Medulla oblongata (tissue), 1 donor: ENCODE results near the gene RASAL2.
"Not testable (repeated sequence)": the region's sequence is repeated elsewhere in the genome, so short reads cannot be mapped to it uniquely, and the experiment has no call there.

Experiments used
- DNase-seq: peaks from one replicate; pipeline ENCODE4 v3.0.0-alpha.2; 2015; ENCODE audit errors: extremely low spot score

The RASAL2 gene

DNA sequence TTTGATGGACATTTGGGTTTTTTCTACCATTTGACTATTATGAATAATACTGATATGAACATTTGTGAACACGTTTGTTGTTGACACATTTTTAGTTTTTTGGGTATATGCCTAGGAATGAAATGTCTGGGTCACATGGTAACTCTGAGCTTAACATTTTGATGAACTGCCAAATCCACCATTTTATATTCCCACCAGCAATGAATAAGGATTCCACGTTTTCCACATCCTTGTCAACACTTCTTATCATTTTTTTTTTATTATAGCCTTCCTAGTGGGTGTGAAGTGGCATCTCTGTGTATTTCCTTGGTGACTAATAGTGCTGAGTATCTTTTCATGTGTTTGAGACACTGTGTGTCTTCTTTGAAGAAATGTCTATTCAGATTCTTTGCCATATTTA lies 67.6 kb downstream of the RASAL2 start:
- no peak for DNase-seq

DNA sequence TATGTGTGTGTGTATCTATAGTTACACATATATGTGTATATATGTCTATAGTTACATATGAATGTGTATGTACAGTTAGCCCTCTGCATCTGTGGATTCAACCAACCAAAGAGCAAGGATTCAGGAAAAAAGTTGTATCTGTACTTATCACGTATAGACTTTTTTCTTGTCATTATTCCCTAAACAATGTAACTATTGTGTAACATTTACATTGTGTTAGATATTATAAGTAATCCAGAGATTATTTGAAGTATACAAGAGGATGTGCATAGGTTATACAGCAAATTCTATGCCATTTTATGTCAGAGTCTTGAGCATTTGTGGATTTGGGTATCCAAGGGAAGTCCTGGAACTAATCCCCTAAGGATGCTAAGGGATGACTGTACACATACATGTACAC lies 71.3 kb downstream of the RASAL2 start:
- DNase-seq = no peak

DNA sequence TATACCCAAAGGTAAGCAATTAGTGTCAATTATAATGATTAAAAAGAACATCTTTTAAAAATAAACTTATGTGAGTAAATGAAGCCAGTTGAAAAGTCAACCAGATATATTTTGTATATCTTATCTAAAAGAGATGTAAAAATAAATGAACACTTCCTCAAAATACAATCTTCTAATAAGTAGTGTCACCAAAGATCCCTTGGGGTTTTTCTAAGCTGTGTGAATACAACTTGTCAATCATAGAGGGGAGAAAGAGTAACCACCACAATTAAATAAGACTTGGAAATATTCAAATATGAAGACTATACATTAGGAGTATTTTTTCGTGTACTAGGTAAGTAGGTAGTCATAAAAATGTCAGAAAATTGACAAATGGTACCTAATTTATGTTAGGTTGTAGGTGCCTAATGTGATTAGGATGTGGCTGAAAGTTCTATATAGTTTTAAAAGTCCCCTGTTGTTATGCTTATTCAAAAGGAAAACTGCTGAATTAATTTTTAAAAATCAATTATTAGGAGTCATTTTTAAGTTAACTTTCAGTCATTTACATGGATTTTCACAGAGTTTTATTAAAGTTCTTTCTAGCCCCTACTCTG lies 72.6 kb downstream of the RASAL2 start:
- no peak for DNase-seq

DNA sequence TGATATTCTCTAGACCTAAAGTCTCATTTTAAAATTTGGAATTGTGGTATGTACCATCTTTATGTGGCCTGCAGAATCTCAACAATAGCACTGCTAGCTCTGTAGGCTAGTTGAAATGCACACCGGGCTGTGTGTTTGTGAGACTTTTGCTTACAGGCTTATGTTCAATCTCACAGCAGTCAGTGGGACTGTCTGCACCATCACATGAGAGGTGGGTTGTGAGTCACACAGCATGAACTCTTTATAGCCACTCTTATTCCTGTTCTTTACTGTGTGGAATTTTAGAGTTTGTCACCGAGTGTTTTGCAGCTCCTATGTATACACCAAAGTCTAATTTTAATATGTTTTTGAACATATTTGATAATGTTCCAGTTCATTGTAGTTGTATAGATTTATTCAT lies 74.6 kb downstream of the RASAL2 start:
- no peak for DNase-seq

DNA sequence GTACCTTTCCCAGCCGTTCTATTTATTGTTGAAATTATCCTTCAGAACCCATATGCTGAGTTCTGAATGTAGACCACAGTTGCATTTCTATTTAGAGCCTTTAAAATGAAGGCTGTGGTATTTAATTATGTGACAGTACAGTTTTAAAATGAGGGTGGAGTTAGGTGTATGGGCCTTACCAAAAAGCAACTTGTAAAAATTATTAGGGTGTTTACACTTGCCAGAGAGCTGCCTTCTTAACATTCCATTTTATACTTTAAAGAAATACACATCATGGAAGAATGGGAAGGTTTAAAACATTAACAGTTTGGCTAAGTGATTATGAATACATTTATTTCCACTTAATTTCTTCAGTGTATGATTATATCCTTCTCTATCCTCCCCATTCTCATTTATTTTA lies 75.7 kb downstream of the RASAL2 start:
- no peak for DNase-seq

DNA sequence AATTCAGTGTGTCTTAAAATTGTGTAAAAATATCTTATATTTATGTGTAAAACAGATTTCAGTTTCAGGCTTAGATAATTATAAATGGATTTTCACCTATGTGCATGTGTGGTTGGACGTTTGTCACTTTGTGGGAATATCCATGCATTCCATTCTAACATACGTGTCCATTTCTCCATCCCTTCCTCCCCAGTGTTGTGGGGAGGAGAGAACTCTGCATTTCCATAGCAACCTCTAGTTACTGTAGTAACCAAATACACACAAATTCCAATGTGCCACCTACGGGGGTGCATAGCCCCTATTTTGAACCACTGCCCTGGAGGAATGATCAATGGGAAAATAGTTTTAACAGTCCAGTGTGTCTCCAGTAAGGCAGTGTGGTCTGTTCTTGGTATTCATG lies 79.0 kb downstream of the RASAL2 start:
- DNase-seq = no peak

DNA sequence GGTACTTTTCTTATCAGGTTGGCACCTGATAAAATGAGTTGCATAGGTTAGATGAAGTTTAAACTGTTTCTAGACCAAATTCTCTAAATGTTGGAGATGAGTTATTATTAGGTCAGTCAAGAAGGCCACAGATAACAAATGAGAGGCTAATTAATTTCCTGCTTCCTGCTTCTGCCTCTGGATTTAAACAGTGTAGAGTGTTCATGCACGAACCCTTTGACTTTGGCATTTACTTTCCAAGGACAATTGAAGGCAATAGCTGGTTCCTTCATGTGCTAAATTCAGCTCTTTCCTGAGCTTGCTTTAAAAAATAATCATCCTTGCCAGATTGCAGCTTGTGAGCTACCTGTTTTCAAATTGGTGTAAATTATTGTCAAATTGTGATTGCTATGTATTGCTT lies 80.6 kb downstream of the RASAL2 start:
- DNase-seq = no peak

DNA sequence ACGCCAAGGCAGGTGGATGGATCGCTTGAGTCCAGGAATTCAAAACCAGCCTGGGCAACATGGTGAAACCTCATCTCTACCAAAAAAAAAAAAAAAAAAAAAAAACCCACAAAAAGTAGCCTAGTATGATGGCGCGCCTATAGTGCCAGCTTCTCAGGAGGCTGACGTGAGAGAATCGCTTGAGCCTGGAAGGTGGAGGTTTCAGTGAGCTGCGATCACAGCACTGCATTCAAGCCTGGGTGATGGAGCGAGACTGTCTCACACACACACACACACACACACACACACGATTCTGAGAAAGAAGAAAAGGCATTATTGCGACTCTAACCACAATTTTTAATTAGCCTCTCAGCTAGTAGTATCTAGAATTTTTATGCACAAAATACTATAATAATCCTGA lies 86.5 kb downstream of the RASAL2 start:
- DNase-seq = no peak

DNA sequence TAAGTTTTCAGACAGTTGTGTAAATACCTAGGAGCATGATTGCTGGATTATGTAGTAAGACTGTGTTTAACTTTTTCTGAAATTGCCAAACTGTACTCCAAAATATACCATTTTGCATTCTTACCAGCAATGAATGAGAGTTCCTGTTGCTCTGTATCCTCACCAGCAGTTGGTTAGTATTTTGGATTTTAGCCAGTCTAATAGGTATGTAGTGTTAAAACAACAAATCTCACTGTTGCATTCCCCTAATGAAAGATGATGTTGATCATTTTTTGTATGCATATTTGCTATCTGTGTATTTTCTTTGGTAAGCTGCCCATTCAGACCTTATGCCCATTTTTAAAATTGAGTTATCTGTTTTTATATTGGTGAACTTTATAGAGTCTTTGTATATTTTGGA lies 89.9 kb downstream of the RASAL2 start:
- DNase-seq = no peak

DNA sequence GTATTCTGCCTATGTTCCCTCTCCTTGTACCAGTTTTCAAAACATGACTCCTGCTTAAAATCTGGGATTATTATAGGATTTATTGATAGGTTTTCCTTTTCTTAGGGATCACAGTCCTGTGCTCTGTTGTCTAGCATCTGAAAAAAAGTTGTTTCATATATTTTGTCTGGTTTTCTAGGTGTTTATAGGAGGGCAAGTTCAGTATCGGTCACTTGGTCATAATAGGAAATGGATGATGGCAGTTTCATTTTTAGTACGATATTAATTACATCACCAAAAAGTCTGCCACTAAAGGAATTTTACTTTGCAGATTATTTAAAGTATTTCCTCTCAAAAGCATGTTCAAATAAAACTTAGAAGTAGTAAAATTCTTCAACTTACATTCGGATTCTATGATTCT lies 94.4 kb downstream of the RASAL2 start:
- DNase-seq = no peak

DNA sequence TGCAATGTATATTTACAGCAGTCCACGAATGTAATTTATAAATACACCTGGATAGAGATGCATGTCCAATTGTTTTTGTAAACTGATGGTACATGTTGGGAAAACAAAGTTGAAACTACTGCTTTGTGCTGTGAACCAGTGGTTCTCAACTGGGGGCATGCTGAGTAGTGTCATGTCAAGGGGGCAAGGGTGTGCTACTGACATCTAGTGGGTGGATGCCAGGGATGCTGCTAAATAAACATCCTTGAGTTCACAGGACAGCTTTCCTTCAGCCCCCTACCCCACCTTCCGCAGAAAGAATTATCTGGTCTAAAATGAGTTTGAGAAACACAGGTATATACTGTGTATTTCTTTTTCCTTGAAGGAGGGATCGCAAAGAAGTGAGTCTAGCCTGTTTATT lies 95.9 kb downstream of the RASAL2 start:
- peak; percentile 58 for DNase-seq

DNA sequence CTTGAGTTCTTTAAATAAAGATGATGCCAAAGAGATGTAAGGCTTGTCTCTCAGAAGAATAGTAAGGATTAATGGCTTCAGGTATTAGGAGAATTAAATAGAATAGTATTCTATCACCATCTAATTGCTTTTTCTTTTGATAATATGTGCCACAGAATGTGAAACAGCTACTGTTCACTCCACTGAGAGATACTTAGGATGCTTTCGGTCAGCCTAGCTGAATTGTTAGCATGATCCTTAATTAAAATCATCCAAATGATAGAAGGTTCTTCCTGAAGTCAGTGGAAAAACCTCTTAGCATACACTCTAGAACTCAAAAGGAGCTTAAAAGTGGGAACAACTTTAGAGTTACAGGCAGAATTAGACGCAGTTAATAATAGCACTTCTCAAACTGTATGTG lies 97.0 kb downstream of the RASAL2 start:
- no peak for DNase-seq

DNA sequence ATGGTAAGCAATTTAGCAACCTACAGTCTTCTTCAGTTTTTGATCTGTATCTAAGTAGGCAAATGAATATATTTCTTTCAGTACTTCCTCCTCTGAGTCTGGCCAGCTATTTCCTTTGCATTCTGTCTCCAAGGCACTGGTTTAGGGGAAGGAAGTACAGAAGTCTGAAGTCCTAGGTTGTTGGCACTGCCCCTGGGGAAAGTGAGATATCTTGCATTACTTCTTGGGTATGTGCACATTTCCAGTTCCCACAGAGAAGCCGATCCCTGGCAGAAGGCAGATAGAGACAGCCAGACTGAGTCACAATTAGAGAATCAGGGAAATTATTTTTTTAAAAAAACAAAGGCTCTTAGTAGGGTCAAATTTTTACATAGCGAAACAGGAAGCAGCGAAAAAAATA lies 98.8 kb downstream of the RASAL2 start:
- peak; percentile 81 for DNase-seq

DNA sequence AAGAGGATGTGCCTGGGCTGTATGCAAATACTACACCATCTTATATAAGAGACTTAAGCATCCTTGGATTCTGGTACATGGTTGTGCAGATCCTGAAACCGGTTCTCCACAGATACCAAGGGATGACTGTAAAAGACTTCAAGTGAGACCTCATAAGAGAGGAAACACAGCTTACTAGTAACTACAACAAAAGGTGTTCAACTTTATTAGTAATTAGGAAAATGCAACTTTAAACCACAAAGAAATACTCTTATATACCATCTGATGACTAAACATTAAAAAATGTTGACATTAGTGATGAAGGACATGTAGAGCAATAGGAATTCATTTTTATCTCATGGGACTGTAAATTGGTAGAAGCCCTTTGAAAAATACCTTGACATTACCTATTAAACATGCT lies 102.7 kb downstream of the RASAL2 start:
- no peak for DNase-seq

DNA sequence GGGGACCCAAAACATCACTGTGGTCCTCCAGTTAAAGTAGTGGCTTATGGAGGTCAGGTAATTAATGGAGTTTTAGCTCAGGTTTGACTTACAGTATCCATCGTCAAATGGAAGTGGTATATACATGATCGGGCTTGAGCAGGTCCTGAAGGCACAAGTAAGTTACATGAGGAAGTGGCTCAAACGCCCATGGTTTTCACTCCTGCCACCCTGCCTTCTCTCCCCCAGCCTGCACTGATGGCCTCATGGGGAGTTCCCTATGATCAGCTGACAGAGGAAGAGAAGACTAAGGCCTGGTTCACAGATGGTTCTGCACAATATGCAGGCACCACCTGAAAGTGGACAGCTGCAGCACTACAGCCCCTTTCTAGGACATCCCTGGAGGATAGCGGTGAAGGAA lies 108.2 kb downstream of the RASAL2 start:
- DNase-seq = not testable (repeated sequence)

DNA sequence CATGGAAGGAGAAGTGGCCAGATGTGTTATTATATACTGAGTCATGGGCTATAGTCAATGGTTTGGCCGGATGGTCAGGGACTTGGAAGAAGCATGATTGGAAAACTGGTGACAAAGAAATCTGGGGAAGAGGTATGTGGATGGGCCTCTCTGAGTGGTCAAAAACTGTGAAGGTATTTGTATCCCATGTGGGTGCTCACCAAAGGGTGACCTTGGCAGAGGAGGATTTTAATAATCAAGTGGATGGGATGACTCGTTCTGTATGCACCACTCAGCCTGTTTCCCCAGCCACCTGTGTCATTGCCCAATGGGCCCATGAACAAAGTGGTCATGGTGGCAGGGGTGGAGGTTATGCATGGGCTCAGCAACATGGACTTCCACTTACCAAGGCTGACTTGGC lies 108.6 kb downstream of the RASAL2 start:
- DNase-seq = not testable (repeated sequence)

DNA sequence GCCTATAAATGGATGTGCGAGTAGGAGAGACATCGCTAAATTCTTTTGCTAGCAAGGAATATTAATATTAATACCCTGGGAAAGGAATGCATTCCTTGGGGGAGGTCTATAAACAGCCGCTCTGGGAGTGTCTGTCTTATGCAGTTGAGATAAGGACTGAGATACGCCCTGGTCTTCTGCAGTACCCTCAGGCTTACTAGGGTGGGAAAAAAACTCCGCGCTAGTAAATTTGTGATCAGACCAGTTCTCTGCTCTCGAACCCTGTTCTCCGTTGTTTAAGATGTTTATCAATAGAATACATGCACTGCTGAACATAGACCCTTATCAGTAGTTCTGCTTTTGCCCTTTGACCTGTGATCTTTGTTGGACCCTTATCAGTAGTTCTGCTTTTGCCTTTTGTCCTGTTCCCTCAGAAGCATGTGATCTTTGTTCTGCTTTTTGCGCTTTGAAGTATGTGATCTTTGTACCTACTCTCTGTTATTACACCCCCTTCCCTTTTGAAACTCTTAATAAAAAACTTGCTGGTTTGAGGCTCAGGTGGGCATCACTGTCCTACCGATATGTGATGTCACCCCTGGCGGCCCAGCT lies 114.5 kb downstream of the RASAL2 start:
- DNase-seq = not testable (repeated sequence)

DNA sequence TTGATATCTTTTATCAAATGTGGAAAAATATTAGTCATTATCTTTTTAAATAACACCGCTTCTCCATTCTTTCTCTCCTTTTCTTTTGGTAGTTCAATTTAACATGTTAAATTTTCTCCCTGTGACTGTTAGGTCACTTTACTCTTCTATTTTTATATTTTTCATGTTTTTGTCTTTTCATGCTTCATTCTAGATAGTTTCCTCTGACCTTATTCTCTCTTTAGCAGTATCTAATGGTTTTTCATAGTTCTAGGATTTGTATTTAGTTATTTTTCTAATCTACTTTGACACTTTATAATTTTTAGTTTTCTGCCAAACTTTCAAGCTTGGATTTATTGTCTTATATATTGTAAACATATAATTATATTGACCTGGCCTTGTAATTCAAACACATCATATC lies 116.0 kb downstream of the RASAL2 start:
- no peak for DNase-seq

DNA sequence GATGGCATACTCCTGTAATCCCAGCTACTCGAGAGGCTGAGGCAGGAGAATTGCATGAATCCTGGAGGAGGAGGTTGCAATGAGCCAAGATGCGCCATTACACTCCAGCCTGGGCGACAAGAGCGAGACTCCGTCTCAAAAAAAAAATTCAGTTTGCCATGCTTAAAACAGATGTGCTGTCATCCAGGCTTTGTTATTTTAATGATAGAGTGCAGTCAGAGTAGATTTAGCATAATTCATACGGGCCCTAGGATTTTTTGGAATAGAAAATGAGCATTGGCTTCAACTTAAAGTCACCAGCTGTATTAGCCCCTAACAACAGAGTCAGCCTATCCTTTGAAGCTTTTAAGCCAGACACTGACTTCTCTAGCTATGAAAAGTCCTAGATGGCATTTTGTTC lies 124.6 kb downstream of the RASAL2 start:
- no peak for DNase-seq

DNA sequence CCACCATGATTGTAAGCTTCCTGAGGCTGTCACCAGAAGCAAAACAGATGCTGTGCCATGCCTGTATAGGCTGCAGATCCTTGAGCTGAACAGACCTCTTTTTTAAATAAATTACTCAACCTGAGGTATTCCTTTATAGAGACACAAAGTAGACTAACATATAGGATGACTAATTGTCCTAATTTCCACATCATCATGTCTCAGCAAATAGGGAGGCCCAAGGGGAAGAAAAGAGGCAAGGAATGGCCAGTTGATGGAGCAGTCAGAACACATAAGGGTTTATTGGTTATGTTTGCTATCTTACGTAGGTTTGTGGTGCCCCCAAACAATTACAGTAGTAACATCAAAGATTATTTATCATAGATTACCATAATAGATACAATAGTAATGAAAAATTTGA lies 126.2 kb downstream of the RASAL2 start:
- DNase-seq = no peak

DNA sequence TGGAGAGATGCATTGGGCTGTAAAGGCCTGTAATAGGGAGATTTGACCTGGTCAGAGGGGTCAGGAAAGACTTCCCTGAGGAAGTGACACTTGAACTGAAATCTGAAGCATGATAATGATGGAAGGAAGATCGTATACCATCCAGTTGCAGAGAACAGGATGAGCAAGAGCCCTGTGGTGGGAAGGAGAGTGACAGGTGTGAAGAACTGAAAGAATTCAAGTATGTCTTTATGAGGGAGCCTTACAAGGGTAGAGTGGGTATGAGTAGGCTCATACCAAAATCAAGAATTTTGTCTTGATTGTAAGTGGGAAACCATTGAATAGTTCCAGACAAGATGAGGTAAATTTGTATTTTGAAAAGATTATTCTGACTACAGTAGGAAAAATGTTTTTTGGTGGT lies 129.4 kb downstream of the RASAL2 start:
- no peak for DNase-seq

DNA sequence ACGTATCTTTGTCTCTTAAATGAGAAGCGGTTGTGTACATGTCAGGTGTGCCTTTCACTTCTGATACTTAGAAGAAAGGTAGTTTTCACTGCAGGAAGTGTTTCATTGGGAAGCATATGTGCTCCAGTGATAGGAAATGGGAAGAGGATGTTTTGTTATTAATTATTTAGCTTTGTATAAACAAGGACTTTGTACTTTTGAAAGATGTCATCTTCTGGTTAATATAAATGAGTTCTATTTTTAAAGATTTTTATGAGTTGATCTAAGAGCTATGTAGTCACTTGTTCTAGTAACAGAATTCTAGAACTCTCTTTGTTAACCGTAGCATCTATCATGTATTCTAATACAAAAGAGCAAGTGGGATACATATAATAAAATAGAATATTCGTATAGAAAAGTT lies 130.5 kb downstream of the RASAL2 start:
- DNase-seq = no peak

DNA sequence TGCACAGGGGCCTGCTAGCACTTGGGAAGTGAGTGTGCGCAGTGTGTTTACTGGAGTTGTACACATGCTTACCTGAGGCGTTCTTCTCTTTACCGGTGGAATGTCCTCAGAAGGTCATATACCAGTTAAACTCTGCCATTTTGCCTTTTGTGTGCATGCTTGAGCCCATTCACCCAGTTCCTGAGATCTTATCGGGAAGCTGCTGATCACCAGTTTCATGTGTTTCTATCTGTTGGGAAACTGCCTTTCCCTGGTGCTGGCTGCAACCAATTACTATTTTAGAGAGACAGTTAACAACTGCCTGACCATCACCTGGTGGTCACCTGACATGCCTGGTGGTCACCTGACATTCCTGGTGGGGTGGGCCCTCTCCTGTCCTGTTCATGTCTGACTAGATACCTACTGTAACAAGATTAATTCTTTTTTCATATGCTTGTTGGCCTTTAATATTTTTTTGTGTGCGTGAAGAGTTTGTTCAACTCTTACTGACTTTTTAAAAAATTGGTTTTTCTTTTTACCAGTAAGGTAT lies 137.0 kb downstream of the RASAL2 start:
- DNase-seq = no peak

DNA sequence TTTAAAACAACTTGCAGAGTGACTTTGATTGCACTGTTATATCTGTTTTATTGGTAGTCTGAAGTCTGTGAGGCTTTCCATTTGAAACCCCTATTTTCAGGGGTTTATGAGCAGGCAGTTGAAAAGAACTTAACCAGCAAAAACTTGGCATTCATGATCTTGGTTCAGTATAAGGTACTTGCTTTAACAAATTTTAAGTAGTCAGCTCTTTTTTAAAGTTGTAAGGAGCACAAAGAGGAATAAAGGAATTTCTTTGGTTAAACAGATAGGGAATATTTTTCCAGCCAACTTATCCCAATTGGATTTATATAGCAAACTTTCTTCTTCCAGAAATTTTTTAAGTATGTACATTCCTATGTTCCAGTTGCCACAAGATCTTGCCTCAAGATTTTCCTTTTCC lies 138.2 kb downstream of the RASAL2 start:
- DNase-seq = no peak
